Activated CD8-positive, alpha-beta memory T cell treated with anti-CD3 and anti-CD28 coated beads for 1 hour (primary cell): Measurements from ENCODE around the gene GPN2.
A peak's percentile ranks its signal among the peaks of the same experiment; 100 is the strongest.

Source experiments
- DNase-seq, 2 donors: peaks; one replicate each; pipeline ENCODE4 v3.0.0-alpha.2; 2020; ENCODE audit warnings: low read depth in 1 of 2; ENCODE audit errors: extremely low read depth in 1 of 2

The GPN2 gene

GRCh38 chr1:26889551-26890466 lies at the start of gene GPN2:
GPN2 (minus strand) TSS chr1:26890283; CDS start chr1:26890096, 187 bp downstream.
- peak; percentile 27 to 67 for DNase-seq

GRCh38 chr1:26938659-26939025 lies 48.6 kb upstream of the GPN2 start:
- no peak for DNase-seq

GRCh38 chr1:26938004-26938658 lies 48.0 kb upstream of the GPN2 start:
- no peak for DNase-seq

GRCh38 chr1:26936823-26937222 lies 46.7 kb upstream of the GPN2 start:
- no peak for DNase-seq

GRCh38 chr1:26932531-26932930 lies 42.4 kb upstream of the GPN2 start:
- no peak for DNase-seq

- DNase-seq = no peak
Measured at GRCh38 chr1:26923711-26924110, 33.6 kb upstream of the GPN2 start.

- DNase-seq = no peak
Measured at GRCh38 chr1:26922901-26923300, 32.8 kb upstream of the GPN2 start.

- no peak for DNase-seq
Measured at GRCh38 chr1:26922431-26922729, 32.3 kb upstream of the GPN2 start.

GRCh38 chr1:26921540-26922430 lies 31.7 kb upstream of the GPN2 start, which contains the start of gene NUDC:
NUDC (plus strand) TSS chr1:26921743; CDS start chr1:26921849, 106 bp downstream.
- DNase-seq = peak; percentile 89

- no peak for DNase-seq
Measured at GRCh38 chr1:26921126-26921539, 31.1 kb upstream of the GPN2 start.

- no peak for DNase-seq
Measured at GRCh38 chr1:26915204-26915842, 25.2 kb upstream of the GPN2 start.

- DNase-seq = no peak
Measured at GRCh38 chr1:26913754-26914619, 23.9 kb upstream of the GPN2 start, which contains the start of gene NR0B2. NR0B2 (minus strand) TSS chr1:26913975; CDS start chr1:26913940, 35 bp downstream.

GRCh38 chr1:26913389-26913753 lies 23.3 kb upstream of the GPN2 start:
- no peak for DNase-seq

- DNase-seq = no peak
Measured at GRCh38 chr1:26912147-26912490, 22.0 kb upstream of the GPN2 start.

GRCh38 chr1:26911399-26912146 lies 21.5 kb upstream of the GPN2 start:
- DNase-seq = no peak

- no peak for DNase-seq
Measured at GRCh38 chr1:26910343-26911160, 20.5 kb upstream of the GPN2 start.

- no peak for DNase-seq
Measured at GRCh38 chr1:26909951-26910342, 19.9 kb upstream of the GPN2 start.
